Panc1 (cell line): Measurements from ENCODE around the gene AFDN. TPM values are rescaled to one million over a fixed set of nuclear protein-coding genes. Genes with fewer than 3 reads are reported as not detected.

Experiments used
- ATAC-seq: fragments of 200-7000 bp; cut with Tn5 transposase; 2 replicates; pipeline ENCODE4 v1.9.1; 2020; ENCODE audit warnings: mild to moderate bottlenecking, moderate library complexity
- BruUV-seq: library from RNA; stranded (reverse); fragments of 400-500 nt; replicated peaks from 2 replicates; lab custom pipeline; 2021; lab: Mats Ljungman, UMichigan
- CTCF ChIA-PET: fragments of 300-600 bp; sonication (Branson Sonifier 250); formaldehyde crosslinking; loops from one replicate; lab custom pipeline; 2022; ENCODE audit warnings: antibody characterized with exemption; lab: Charles Lee
- POLR2A ChIA-PET: fragments of 300-600 bp; sonication (Branson Sonifier 250); formaldehyde crosslinking; loops from one replicate; lab custom pipeline; 2022; ENCODE audit warnings: antibody characterized with exemption; lab: Charles Lee
- DNase-seq: peaks from one replicate; pipeline ENCODE4 v3.0.0-alpha.2; 2010; ENCODE audit warnings: low read depth, low spot score
- H3K27ac ChIP-seq: 2 replicates; pipeline ENCODE4 v1.5.1; 2011; ENCODE audit warnings: mild to moderate bottlenecking, low read length, inconsistent platforms
- H3K27me3 ChIP-seq: fragments of 200-500 bp; sonication (Bioruptor generic); 2 replicates; pipeline ENCODE4 v1.6.0; 2014; ENCODE audit warnings: low read length, inconsistent platforms; ENCODE audit not compliant: control insufficient read depth, insufficient read depth
- H3K36me3 ChIP-seq: fragments of 200-500 bp; sonication (Bioruptor generic); 2 replicates; pipeline ENCODE4 v1.5.1; 2014; ENCODE audit warnings: inconsistent platforms, mild to moderate bottlenecking, low read length, moderate library complexity; ENCODE audit not compliant: control insufficient read depth, insufficient read depth
- H3K4me1 ChIP-seq: 2 replicates; pipeline ENCODE4 v1.5.1; 2011; ENCODE audit warnings: inconsistent platforms, mild to moderate bottlenecking, low read length, moderate library complexity; ENCODE audit not compliant: control insufficient read depth, insufficient read depth
- H3K4me3 ChIP-seq, 2 experiments: 2 replicates each; pipeline ENCODE4 v1.5.1; 2011 to 2012; ENCODE audit warnings: low read depth in 2 of 2, low read length in 2 of 2, mild to moderate bottlenecking in 2 of 2, inconsistent platforms in 1 of 2, moderate library complexity in 1 of 2
- H3K9me3 ChIP-seq: fragments of 200-500 bp; sonication (Bioruptor generic); 2 replicates; pipeline ENCODE4 v1.5.1; 2014; ENCODE audit warnings: low read depth, mild to moderate bottlenecking, inconsistent platforms, low read length, moderate library complexity; ENCODE audit not compliant: control insufficient read depth, insufficient read depth
- POLR2AphosphoS5 ChIP-seq: IDR thresholded peaks from 2 replicates; pipeline ENCODE4 v1.6.1; 2012; ENCODE audit warnings: mild to moderate bottlenecking, low read depth, low read length, moderate library complexity
- SIN3A ChIP-seq: IDR thresholded peaks from 2 replicates; pipeline ENCODE4 v1.6.1; 2012; ENCODE audit warnings: low read depth, mild to moderate bottlenecking, low read length, moderate library complexity, borderline replicate concordance; ENCODE audit not compliant: insufficient read depth
- TCF7L2 ChIP-seq: IDR thresholded peaks from 2 replicates; pipeline ENCODE4 v1.6.1; 2011; ENCODE audit warnings: mild to moderate bottlenecking, low read depth, low read length, inconsistent platforms
- in situ Hi-C: cut with HindIII; loops from 2 replicates; pipeline ENCODE4 v1.10.0; 2016; ENCODE audit warnings: low sequenced_read_pairs, low pct_unique_long_range_greater_than_20kb
- intact Hi-C: fragments of 100-400 bp; cut with micrococcal nuclease; formaldehyde crosslinking; loops from one replicate; pipeline ENCODE4 v1.10.0; 2022; ENCODE audit not compliant: unreplicated experiment
- total RNA-seq: library from RNA; stranded (reverse); gene quantifications from one replicate; pipeline ENCODE4 v1.2.1, GENCODE V29; 2021; ENCODE audit not compliant: unreplicated experiment
- TF ChIP-seq, protein P1 (sequence below), 2 experiments: IDR thresholded peaks; 2 replicates each; pipeline ENCODE4 v1.6.1; 2011 to 2012; ENCODE audit warnings: low read depth in 2 of 2, control low read depth in 1 of 2, low read length in 1 of 2, mild to moderate bottlenecking in 1 of 2, moderate library complexity in 1 of 2; ENCODE audit not compliant: insufficient read depth in 1 of 2
- TF ChIP-seq, protein P2 (sequence below): fragments of 450-650 bp; IDR thresholded peaks from 2 replicates; pipeline ENCODE4 v1.5.1; 2017; ENCODE audit warnings: mild to moderate bottlenecking

Gene AFDN
- total RNA-seq, 1 experiment from 2014 or later, result 143 TPM

DNA sequence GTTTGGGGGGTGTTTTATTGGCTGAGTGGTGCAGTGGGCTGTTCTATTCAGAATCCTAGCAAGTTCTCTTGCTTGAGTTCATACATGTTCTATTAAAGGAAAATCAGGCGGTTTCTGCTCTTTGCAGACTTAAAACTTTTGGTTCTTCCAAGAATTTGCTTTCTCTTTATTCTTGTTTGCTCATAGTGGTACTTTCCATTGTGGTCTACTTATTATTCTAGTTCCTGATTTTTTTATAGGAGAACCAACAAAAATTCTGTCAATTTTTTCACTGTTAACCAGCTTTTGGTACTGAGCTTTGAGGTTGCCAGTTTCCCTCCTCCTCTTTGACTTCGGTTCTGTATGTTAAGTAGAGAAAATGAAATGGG lies 6.7 kb downstream of the AFDN start:
- H3K27me3 ChIP-seq, result no peaks in the 10 kb centered on the region
- intact Hi-C loops, result no loop called here
- BruUV-seq, result no TSS peak
- peaks cover 61% of the 10 kb centered on the region for H3K4me1 ChIP-seq
- no peaks in the 10 kb centered on the region for H3K9me3 ChIP-seq
- CTCF ChIA-PET, result no interaction called here
- TF ChIP-seq SIN3A, result no peak
- no peak for TF ChIP-seq POLR2AphosphoS5
- TF ChIP-seq, protein P1, sequence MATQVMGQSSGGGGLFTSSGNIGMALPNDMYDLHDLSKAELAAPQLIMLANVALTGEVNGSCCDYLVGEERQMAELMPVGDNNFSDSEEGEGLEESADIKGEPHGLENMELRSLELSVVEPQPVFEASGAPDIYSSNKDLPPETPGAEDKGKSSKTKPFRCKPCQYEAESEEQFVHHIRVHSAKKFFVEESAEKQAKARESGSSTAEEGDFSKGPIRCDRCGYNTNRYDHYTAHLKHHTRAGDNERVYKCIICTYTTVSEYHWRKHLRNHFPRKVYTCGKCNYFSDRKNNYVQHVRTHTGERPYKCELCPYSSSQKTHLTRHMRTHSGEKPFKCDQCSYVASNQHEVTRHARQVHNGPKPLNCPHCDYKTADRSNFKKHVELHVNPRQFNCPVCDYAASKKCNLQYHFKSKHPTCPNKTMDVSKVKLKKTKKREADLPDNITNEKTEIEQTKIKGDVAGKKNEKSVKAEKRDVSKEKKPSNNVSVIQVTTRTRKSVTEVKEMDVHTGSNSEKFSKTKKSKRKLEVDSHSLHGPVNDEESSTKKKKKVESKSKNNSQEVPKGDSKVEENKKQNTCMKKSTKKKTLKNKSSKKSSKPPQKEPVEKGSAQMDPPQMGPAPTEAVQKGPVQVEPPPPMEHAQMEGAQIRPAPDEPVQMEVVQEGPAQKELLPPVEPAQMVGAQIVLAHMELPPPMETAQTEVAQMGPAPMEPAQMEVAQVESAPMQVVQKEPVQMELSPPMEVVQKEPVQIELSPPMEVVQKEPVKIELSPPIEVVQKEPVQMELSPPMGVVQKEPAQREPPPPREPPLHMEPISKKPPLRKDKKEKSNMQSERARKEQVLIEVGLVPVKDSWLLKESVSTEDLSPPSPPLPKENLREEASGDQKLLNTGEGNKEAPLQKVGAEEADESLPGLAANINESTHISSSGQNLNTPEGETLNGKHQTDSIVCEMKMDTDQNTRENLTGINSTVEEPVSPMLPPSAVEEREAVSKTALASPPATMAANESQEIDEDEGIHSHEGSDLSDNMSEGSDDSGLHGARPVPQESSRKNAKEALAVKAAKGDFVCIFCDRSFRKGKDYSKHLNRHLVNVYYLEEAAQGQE (IDR thresholded peaks at IDR 0.05; ENCODE audit: insufficient read depth in 1 of 2, low read depth in 2 of 2, low read length in 1 of 2), result no peak
- TF ChIP-seq, protein P2, sequence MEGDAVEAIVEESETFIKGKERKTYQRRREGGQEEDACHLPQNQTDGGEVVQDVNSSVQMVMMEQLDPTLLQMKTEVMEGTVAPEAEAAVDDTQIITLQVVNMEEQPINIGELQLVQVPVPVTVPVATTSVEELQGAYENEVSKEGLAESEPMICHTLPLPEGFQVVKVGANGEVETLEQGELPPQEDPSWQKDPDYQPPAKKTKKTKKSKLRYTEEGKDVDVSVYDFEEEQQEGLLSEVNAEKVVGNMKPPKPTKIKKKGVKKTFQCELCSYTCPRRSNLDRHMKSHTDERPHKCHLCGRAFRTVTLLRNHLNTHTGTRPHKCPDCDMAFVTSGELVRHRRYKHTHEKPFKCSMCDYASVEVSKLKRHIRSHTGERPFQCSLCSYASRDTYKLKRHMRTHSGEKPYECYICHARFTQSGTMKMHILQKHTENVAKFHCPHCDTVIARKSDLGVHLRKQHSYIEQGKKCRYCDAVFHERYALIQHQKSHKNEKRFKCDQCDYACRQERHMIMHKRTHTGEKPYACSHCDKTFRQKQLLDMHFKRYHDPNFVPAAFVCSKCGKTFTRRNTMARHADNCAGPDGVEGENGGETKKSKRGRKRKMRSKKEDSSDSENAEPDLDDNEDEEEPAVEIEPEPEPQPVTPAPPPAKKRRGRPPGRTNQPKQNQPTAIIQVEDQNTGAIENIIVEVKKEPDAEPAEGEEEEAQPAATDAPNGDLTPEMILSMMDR, result no peak
- no peak for TF ChIP-seq TCF7L2
- in situ Hi-C loops, result no loop called here
- H3K27ac ChIP-seq, result peak overlapping the region; percentile 52; the same call in 1 of the 2 replicates
- DNase-seq (no peak), ATAC-seq (peak; percentile 27; the same call in 1 of the 2 replicates)
- no peaks in the 10 kb centered on the region; the same call in 1 of the 2 replicates for H3K36me3 ChIP-seq
- POLR2A ChIA-PET, result interaction anchor here (0.5 kb wide), 1 partner anchor 19 kb away, joined by 4 read pairs; no protein-coding TSS in a partner anchor
- H3K4me3 ChIP-seq, result no peak overlapping the region

DNA sequence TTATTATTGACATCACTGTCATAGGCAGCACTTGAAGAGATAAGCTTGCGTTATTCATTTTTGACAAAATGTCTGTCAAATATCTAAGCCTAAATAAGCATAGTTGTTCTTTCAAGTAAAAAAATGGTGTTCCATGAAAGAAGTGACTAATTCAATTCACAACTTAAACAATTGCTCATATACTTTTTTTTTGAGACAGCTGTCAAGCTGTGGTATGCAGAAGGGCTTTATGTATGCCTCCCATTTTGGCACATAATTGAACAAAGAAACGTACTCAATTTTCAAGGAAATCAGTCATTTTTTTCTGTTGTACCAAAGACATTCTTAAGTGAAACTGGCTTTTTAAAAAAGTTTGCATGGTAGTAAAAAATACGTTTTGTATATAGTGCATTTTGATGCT lies 8.5 kb downstream of the AFDN start:
- no peak overlapping the region for H3K4me3 ChIP-seq
- ChIA-PET CTCF (no interaction called here), POLR2A (no interaction called here)
- H3K4me1 ChIP-seq, result peaks cover 54% of the 10 kb centered on the region
- intact Hi-C loops (no loop called here), in situ Hi-C loops (no loop called here)
- no peaks in the 10 kb centered on the region for H3K27me3 ChIP-seq
- H3K36me3 ChIP-seq, result no peaks in the 10 kb centered on the region
- no peak overlapping the region for H3K27ac ChIP-seq
- no TSS peak for BruUV-seq
- H3K9me3 ChIP-seq, result no peaks in the 10 kb centered on the region
- no peak for TF ChIP-seq POLR2AphosphoS5
- TF ChIP-seq, protein P1 (IDR thresholded peaks at IDR 0.05; ENCODE audit: insufficient read depth in 1 of 2, low read depth in 2 of 2, low read length in 1 of 2), result no peak
- TF ChIP-seq, protein P2, result no peak
- no peak for TF ChIP-seq SIN3A
- TF ChIP-seq TCF7L2, result no peak
- DNase-seq (no peak), ATAC-seq (no peak)
